GM12872 (cell line): ENCODE data around the gene OGFOD2.

Experiments
- TF ChIP-seq, protein P1 (sequence below): IDR thresholded peaks from 3 replicates; pipeline ENCODE4 v1.5.1; 2011; ENCODE audit warnings: low read depth, mild to moderate bottlenecking, low read length, moderate library complexity; ENCODE audit not compliant: insufficient read depth

Gene OGFOD2

DNA sequence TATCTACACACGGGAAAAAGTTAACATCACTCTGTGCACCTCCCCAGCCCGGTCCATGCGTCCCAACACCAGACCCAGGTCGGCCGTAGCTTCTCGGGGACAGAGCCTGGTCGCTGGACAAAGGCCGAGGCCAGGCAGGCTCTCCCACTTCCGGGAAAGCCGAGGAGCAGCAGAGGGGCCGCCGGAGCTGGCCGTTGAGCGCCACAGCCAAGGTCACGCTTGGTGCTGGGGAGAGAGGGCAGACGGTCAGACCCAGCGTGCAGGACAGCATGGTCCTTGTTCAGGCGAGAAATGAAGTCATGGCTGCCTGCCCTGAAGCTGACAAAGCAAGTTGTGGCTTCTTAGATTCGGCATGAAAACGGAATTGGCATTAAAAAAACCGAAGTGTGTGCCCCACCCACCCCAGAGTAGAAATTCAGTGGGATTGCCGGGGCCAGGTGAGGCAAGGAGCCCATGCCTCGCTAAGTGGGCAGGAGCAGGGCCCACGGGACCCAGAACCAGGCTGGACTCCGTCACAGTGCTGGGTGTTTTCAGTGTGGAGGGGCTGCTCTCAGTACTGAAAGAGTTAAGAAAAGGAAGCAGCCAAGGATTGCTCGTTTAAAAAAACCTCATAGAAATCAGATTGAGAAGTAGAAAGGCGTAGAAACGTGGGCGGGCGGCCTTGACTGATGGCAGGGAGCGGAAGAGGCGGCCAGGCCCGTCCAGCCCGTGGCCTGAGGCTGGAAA lies 9.7 kb downstream of the OGFOD2 start:
- TF ChIP-seq, protein P1, sequence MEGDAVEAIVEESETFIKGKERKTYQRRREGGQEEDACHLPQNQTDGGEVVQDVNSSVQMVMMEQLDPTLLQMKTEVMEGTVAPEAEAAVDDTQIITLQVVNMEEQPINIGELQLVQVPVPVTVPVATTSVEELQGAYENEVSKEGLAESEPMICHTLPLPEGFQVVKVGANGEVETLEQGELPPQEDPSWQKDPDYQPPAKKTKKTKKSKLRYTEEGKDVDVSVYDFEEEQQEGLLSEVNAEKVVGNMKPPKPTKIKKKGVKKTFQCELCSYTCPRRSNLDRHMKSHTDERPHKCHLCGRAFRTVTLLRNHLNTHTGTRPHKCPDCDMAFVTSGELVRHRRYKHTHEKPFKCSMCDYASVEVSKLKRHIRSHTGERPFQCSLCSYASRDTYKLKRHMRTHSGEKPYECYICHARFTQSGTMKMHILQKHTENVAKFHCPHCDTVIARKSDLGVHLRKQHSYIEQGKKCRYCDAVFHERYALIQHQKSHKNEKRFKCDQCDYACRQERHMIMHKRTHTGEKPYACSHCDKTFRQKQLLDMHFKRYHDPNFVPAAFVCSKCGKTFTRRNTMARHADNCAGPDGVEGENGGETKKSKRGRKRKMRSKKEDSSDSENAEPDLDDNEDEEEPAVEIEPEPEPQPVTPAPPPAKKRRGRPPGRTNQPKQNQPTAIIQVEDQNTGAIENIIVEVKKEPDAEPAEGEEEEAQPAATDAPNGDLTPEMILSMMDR, result no peak

DNA sequence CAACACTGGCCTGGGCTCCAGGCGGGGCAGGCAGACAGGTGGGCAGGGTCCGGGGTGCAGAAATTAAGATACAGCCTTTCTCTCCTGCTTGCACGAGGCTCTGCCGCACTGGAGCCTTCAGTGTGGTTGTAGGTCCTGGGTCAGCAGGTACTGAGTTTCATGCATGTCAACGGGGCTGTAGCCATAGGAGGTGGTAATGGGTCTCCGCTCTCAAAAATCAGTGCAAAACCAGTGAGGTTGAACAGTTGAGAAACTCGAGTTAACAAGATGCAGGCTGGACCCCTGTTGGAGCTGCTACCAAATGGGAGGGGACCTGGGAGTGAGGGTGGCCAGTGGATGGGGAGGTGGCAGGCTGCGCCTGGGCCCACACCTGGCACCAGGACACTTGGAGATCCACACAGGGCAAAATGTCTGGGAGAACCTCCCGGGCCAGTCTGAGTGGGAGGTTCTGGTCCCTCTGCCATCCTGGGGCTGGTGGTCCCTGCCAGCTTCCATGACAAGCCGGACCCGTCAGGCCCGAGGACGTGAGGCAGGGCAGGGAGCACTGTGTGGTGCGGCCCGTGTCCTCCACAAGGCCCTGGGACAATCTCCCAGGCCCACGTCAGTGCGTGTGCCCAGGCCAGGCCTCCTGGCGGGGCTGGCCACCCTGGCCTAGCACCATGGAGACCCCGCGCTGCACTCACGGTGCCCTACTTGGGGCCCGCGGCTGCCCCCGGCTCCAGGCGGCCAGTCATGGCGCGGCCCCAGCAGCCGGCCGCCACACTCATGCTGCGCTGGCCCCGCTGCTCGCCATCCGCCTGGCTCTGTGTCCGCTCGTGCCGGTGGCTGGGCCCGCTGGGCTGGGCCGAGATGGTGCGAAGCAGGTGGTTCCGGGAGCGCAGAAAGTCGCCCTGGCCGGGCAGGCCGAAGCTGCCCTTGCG lies 10.6 kb downstream of the OGFOD2 start:
- TF ChIP-seq, protein P1, result no peak

DNA sequence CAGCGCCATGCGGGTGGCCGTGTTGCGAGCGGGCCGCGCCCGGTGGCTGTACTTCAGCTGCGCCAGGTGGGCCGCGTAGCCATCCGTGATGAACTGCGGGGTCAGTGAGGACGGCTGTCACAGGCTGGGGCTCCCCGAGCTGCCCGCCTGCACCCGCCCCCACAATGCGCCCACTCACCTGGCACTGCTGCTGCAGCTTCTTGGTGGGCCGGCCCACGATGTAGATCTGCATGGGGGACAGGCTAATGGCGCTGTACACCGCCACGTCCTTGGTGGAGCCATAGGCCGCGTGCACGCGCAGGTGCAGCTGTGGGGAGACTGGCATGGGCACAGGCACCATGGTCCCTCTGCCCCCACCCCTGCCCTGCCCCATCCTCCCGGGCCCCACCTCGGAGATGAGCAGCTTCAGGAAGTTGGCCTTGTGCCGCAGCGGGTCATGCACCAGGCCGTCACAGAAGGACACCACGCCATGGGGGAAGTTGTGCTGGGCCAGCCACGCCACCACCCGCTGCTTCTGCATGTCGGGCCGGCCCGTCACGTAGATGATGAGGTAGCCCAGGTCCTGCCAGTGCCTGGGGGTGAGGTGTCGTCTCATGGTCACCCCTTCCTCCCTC lies 11.3 kb downstream of the OGFOD2 start:
- TF ChIP-seq, protein P1, result no peak

DNA sequence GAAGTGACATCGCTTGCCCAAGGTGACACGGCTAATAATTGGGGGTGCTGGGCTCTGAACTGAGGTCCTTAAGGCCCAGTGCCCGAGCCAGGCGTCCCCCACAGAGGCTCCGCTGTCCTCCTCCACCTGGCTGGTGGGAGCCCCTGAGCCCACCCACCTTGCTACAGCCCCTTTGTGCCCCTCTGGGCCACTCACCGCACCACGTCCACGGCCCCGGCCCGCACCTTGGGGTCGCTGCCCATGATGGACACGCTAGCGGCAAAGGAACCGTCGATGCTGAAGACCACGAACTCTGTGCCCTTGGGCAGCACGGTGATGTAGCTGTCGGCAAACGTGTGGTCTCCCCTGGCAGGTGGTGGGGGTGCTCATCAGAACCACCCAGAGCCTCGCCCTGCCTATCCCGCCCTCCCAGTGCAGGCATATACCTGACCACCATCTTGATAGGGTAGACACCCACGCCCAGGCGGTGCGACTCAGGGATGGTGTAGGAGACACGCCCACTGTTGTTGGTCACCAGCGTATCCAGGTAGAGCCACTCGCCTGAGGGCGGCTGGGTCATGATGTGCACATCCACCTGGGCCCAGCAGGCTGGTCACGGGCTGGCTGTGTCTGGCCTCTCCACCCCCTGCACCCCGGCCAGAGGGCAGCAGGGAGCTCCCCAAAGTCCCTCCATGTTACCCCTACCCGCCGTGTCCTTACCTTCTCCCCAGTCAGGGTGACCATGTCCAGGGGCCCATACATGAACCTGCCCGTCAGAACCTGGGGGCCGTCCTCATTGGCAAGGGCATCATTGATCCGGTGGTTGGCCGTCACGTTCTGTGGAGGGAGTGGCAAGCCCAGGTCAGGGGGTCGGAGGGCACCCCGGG lies 12.3 kb downstream of the OGFOD2 start:
- TF ChIP-seq, protein P1, result no peak

DNA sequence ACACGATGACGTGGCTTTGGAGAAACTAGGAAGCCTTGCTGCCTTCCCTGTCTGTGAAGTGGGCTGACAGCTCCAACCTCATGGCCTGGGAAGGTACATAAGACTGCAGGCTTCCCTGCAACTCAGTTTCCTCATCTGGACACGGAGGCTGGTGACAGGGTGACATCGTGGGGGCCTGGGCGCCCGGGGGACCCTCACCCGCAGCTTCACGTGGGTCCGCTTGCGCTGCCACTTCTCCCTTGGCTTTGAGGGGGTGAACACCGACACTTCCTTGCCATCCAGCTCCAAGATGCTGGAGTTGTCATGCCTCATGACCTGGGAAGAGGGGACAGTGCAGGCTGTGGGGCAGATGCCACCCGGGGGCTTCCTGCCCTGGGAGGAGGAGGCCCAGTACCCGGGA lies 13.0 kb downstream of the OGFOD2 start:
- TF ChIP-seq, protein P1, result no peak

DNA sequence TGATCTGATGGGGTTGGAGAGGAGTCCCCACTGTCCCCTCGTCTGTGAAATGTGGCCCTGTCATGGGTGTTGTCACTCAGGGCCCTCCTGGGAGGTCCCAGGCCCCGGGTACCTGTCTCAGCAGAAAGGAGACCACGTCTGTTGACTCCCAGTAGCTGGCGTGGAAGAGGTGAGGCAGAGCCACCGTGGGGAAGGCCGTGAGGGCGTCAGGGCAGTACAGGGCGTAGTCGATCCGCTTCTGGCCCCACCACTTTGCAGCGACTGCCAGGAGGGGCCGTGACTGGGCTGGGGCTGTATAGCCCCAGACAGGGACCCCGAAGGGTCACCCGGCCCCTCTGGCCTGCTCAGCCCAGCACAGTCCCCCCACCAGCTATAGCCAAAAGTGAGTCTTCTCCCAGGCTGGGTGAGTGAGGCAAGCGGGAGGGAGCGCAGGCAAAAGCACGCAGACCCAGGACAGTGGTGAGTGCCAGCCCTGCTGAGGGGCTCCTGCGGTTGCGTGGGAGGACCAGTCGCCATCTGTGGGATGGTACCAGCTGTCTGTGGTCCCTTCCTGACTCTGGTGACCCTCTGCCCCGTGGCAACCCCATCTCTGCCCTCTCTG lies 13.7 kb downstream of the OGFOD2 start:
- TF ChIP-seq, protein P1, result no peak
